ENCODE data around the gene DOCK11.

Gene DOCK11

GRCh38 chrX:118596390-118596789 is 100.8 kb downstream of the DOCK11 start:
- no peak overlapping the region for H3K4me3 Mint-ChIP-seq
- H3K9me3 Mint-ChIP-seq: no peaks in the 10 kb centered on the region
- ATAC-seq (no peak), DNase-seq (no peak)
- H3K27me3 Mint-ChIP-seq: no peaks in the 10 kb centered on the region
- peaks cover 7% of the 10 kb centered on the region for H3K4me1 Mint-ChIP-seq
- peak overlapping the region in 1 of 2 donors; percentile 34 for H3K27ac Mint-ChIP-seq

DNA sequence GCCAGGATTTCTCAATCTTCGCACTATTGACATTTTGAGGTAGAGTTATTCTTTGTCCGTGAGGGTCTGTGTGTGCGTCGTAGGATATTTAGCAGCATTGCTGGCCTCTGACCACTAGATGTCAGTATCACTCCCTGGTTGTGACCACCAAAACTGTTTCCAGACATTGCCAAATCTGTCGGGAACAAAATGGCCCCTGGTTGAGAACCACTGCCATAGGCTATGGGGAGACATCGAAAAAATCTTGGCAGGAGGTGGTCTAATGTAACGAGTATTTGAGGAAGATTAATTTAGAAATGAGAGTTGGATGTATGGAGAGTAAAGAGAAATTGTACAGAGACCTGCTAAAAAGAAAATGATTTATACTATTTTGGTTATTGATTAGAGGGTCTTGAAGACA is 108.4 kb downstream of the DOCK11 start:
- Mint-ChIP-seq H3K4me1 (peaks cover 17% of the 10 kb centered on the region), H3K4me3 (no peak overlapping the region), H3K27ac (peak overlapping the region in 1 of 2 donors; percentile 20), H3K27me3 (no peaks in the 10 kb centered on the region), H3K9me3 (no peaks in the 10 kb centered on the region)
- DNase-seq (peak; percentile 7 to 28), ATAC-seq (peak; percentile 53)

GRCh38 chrX:118612290-118612689 is 116.7 kb downstream of the DOCK11 start:
- H3K4me3 Mint-ChIP-seq: no peak overlapping the region
- no peak overlapping the region for H3K27ac Mint-ChIP-seq
- no peaks in the 10 kb centered on the region for H3K4me1 Mint-ChIP-seq
- ATAC-seq: no peak
- no peaks in the 10 kb centered on the region for H3K27me3 Mint-ChIP-seq
- no peak for DNase-seq
- no peaks in the 10 kb centered on the region for H3K9me3 Mint-ChIP-seq

DNA sequence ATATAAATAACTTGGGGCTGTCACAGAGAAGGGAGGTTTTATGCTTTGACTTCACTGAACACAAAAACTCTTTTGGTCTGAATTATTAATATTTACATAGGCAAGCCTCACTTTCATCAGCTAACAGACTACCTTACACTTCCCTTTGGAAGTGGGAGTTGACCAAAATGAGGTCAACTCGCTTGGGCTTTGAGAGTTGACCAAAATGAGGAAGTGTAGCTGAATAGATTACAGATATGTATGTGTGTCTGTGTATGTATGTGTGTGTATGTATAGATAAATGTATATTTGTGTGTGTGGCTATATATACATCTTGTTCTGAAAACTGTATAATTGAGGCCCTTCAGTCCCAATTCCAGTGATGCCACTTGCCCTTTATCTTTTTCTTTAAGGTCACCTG is 118.5 kb downstream of the DOCK11 start:
- H3K9me3 Mint-ChIP-seq: no peaks in the 10 kb centered on the region
- DNase-seq (no peak), ATAC-seq (no peak)
- H3K27ac Mint-ChIP-seq: no peak overlapping the region
- no peak overlapping the region for H3K4me3 Mint-ChIP-seq
- no peaks in the 10 kb centered on the region for H3K27me3 Mint-ChIP-seq
- H3K4me1 Mint-ChIP-seq: no peaks in the 10 kb centered on the region

GRCh38 chrX:118615141-118615540 is 119.5 kb downstream of the DOCK11 start:
- DNase-seq: no peak
- Mint-ChIP-seq H3K27ac (no peak overlapping the region), H3K4me1 (no peaks in the 10 kb centered on the region), H3K27me3 (no peaks in the 10 kb centered on the region), H3K4me3 (no peak overlapping the region), H3K9me3 (no peaks in the 10 kb centered on the region)
- ATAC-seq: no peak

- no peaks in the 10 kb centered on the region for H3K4me1 Mint-ChIP-seq
- no peak overlapping the region for H3K4me3 Mint-ChIP-seq
- H3K27ac Mint-ChIP-seq: no peak overlapping the region
- DNase-seq (no peak), ATAC-seq (no peak)
- no peaks in the 10 kb centered on the region for H3K9me3 Mint-ChIP-seq
- no peaks in the 10 kb centered on the region for H3K27me3 Mint-ChIP-seq
Observed at GRCh38 chrX:118621081-118621759, 125.6 kb downstream of the DOCK11 start.

- no peak overlapping the region for H3K4me3 Mint-ChIP-seq
- no peak overlapping the region for H3K27ac Mint-ChIP-seq
- DNase-seq (no peak), ATAC-seq (no peak)
- H3K9me3 Mint-ChIP-seq: no peaks in the 10 kb centered on the region
- H3K27me3 Mint-ChIP-seq: no peaks in the 10 kb centered on the region
- H3K4me1 Mint-ChIP-seq: no peaks in the 10 kb centered on the region
Observed at GRCh38 chrX:118623062-118623461, 127.4 kb downstream of the DOCK11 start.

- ATAC-seq (no peak), DNase-seq (no peak)
- H3K27me3 Mint-ChIP-seq: no peaks in the 10 kb centered on the region
- H3K27ac Mint-ChIP-seq: no peak overlapping the region
- H3K4me3 Mint-ChIP-seq: no peak overlapping the region
- H3K9me3 Mint-ChIP-seq: no peaks in the 10 kb centered on the region
- no peaks in the 10 kb centered on the region for H3K4me1 Mint-ChIP-seq
Observed at GRCh38 chrX:118626346-118626745, 130.7 kb downstream of the DOCK11 start.

- Mint-ChIP-seq H3K27ac (no peak overlapping the region), H3K4me3 (no peak overlapping the region), H3K27me3 (no peaks in the 10 kb centered on the region), H3K4me1 (no peaks in the 10 kb centered on the region), H3K9me3 (no peaks in the 10 kb centered on the region)
- ATAC-seq (no peak), DNase-seq (no peak)
Observed at GRCh38 chrX:118627084-118627758, 131.6 kb downstream of the DOCK11 start.

DNA sequence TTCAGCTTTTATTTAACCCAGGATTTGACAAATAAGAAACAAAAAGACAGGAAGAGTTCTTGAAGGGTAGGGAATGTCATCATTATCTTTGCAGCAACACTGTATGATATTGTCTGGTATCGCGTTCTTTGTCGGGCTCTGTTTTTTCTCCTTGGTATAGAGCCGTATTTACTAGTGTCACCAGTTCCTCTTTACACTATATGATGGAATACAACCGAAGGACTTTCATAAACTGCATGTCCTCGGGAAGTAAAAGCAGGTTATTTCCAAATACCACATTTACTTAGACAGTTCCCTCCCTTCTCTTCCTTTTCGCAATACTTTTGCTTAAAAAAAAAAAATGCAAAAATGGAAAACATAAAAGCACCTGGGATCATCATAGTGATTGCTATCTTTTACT is 135.2 kb downstream of the DOCK11 start:
- no peak for ATAC-seq
- no peaks in the 10 kb centered on the region for H3K9me3 Mint-ChIP-seq
- H3K27me3 Mint-ChIP-seq: no peaks in the 10 kb centered on the region
- H3K27ac Mint-ChIP-seq: no peak overlapping the region
- no peaks in the 10 kb centered on the region for H3K4me1 Mint-ChIP-seq
- DNase-seq: no peak
- H3K4me3 Mint-ChIP-seq: no peak overlapping the region

DNA sequence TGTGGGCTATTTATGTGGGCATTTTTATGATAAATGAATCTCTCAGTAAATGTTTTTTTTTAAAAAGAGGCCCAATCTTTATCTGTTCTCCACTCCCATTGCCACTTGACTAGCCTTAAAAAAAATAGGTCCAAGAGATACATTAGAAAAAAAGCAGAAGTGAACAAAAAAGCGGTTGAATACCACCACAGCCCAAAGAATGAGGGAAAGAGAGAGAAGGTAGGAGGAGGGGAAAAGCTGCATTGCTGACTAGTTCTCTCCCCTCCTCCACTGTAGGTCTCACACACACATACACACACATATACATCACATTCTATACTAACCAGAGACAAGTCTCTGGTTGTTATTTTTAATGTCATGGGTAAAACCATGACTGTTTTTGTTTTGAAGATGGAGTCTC is 136.0 kb downstream of the DOCK11 start:
- no peaks in the 10 kb centered on the region for H3K27me3 Mint-ChIP-seq
- no peak overlapping the region for H3K4me3 Mint-ChIP-seq
- H3K4me1 Mint-ChIP-seq: no peaks in the 10 kb centered on the region
- ATAC-seq (no peak), DNase-seq (no peak)
- H3K9me3 Mint-ChIP-seq: no peaks in the 10 kb centered on the region
- H3K27ac Mint-ChIP-seq: no peak overlapping the region

DNA sequence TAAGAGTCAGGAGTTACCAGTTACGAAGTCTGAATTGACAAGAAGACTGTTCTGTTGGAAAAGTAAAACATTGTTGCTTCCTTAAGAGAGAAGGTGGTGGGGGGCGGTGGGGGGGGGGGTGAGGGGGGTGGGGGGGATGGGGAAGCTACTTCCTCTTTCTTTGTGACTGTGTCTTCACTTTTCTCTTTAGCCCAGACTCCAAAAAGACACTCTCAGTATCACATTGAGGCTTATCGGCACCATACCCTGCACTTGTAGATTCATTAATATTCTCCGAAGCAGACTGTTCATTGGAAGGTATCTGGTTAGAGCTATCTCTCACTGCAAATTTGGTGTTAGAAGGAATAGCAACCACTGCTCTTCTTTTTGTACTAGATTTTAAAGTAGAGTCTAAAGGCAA is 137.2 kb downstream of the DOCK11 start:
- no peak overlapping the region for H3K4me3 Mint-ChIP-seq
- no peaks in the 10 kb centered on the region for H3K4me1 Mint-ChIP-seq
- peak overlapping the region in 1 of 2 donors; percentile 69 for H3K27ac Mint-ChIP-seq
- no peaks in the 10 kb centered on the region for H3K27me3 Mint-ChIP-seq
- DNase-seq: no peak
- H3K9me3 Mint-ChIP-seq: no peaks in the 10 kb centered on the region
- no peak for ATAC-seq

- DNase-seq (no peak), ATAC-seq (no peak)
- H3K4me3 Mint-ChIP-seq: no peak overlapping the region
- H3K27ac Mint-ChIP-seq: no peak overlapping the region
- H3K27me3 Mint-ChIP-seq: no peaks in the 10 kb centered on the region
- no peaks in the 10 kb centered on the region for H3K4me1 Mint-ChIP-seq
- no peaks in the 10 kb centered on the region for H3K9me3 Mint-ChIP-seq
Observed at GRCh38 chrX:118633530-118633929, 137.9 kb downstream of the DOCK11 start.

DNA sequence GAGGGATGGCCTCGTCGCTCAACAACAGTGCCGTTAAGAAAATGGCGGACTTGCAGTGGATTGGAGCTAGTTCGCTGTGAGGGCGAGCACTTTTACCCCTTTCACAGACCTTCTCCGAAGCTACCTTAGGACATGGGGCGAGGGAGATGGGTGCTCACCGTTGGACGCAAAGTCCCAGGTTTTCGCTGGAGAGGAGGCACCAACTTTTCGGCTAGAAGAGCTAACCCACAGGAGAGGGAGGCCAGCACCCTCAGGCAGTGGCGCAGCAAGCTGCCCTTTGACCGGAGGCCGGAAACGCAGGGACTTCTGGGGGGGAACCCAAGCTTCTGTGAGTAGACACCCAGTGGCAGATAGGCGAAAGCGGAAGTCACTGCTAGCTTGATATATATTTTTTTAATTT is 138.7 kb downstream of the DOCK11 start:
- DNase-seq: no peak
- Mint-ChIP-seq H3K4me1 (no peaks in the 10 kb centered on the region), H3K27ac (no peak overlapping the region), H3K27me3 (no peaks in the 10 kb centered on the region), H3K9me3 (no peaks in the 10 kb centered on the region), H3K4me3 (no peak overlapping the region)
- ATAC-seq: no peak

GRCh38 chrX:118637997-118638396 is 142.4 kb downstream of the DOCK11 start:
- Mint-ChIP-seq H3K27me3 (no peaks in the 10 kb centered on the region), H3K4me1 (no peaks in the 10 kb centered on the region), H3K27ac (no peak overlapping the region), H3K4me3 (no peak overlapping the region), H3K9me3 (no peaks in the 10 kb centered on the region)
- no peak for DNase-seq
- no peak for ATAC-seq

- DNase-seq (no peak), ATAC-seq (no peak)
- H3K27me3 Mint-ChIP-seq: no peaks in the 10 kb centered on the region
- H3K4me3 Mint-ChIP-seq: no peak overlapping the region
- no peak overlapping the region for H3K27ac Mint-ChIP-seq
- no peaks in the 10 kb centered on the region for H3K9me3 Mint-ChIP-seq
- no peaks in the 10 kb centered on the region for H3K4me1 Mint-ChIP-seq
Observed at GRCh38 chrX:118644378-118644777, 148.8 kb downstream of the DOCK11 start.

DNA sequence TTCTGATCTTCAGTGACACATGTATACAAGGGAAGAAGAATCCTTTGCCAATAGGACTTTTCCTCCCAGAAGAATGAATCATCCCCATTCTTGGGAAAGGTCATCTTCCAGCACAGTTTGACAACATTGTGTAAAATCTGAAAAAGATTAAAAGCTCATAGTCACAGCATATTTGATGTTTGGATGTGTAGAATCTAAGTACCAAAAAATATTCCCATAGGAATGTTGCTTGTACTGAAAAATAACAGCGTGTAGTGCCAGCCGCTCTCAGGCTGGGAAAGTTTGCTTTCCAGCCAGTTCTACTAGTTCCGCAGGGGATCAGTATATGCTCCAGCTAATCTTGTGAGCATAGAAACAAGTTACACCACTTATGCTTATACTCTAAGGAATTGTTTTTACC is 157.1 kb downstream of the DOCK11 start:
- no peak overlapping the region for H3K27ac Mint-ChIP-seq
- ATAC-seq (no peak), DNase-seq (no peak)
- no peaks in the 10 kb centered on the region for H3K9me3 Mint-ChIP-seq
- no peak overlapping the region for H3K4me3 Mint-ChIP-seq
- H3K4me1 Mint-ChIP-seq: no peaks in the 10 kb centered on the region
- no peaks in the 10 kb centered on the region for H3K27me3 Mint-ChIP-seq

Measured in stimulated activated naive CD8-positive, alpha-beta T cell treated with anti-CD3 and anti-CD28 coated beads, Interleukin-15, amount 100 ng/mL, for 72 hours (primary cell).